Esophagus squamous epithelium (tissue), 5 donors: Measurements from ENCODE around the gene VPS4B. TPM values are rescaled to one million over a fixed set of nuclear protein-coding genes. Genes with fewer than 3 reads are reported as not detected.
A peak's percentile ranks its signal among the peaks of the same experiment; 100 is the strongest.

ENCODE experiments used
- DNase-seq: peaks from one replicate; lab custom pipeline; 2025; lab: John Stamatoyannopoulos, UW
- H3K27ac ChIP-seq, 4 donors: fragments of 200-600 bp; sonication (generic); one replicate each; pipeline ENCODE4 v1.5.1; 2016 to 2019; ENCODE audit warnings: mild to moderate bottlenecking in 1 of 4
- H3K27me3 ChIP-seq, 4 donors: fragments of 200-600 bp; sonication (generic); 1 replicate in 3 of 4; 2 replicates in 1 of 4; pipeline versions ENCODE4 v1.5.1 to v1.6.0; 2017 to 2021; ENCODE audit warnings: antibody characterized with exemption in 1 of 4
- H3K36me3 ChIP-seq, 3 donors: fragments of 200-600 bp; sonication (generic); one replicate each; pipeline ENCODE4 v1.5.1; 2016 to 2019
- H3K4me1 ChIP-seq, 3 donors: fragments of 200-600 bp; sonication (generic); one replicate each; pipeline ENCODE4 v1.5.1; 2017 to 2019
- H3K4me3 ChIP-seq, 4 donors: fragments of 200-600 bp; sonication (generic); 1 replicate in 3 of 4; 2 replicates in 1 of 4; pipeline ENCODE4 v1.5.1; 2016 to 2019; ENCODE audit warnings: mild to moderate bottlenecking in 2 of 4, moderate library complexity in 1 of 4
- H3K9me3 ChIP-seq, 3 donors: fragments of 200-600 bp; sonication (generic); one replicate each; pipeline ENCODE4 v1.5.1; 2016 to 2019
- CTCF ChIP-seq, 6 experiments: fragments of 450-650 bp in 4 of 6; fragments of 200-600 bp in 2 of 6; sonication (generic) in 2 of 6; IDR thresholded peaks; one replicate each; pipeline ENCODE4 v1.5.1; 2016 to 2019; ENCODE audit warnings: antibody characterized with exemption in 6 of 6, mild to moderate bottlenecking in 4 of 6, moderate library complexity in 4 of 6
- POLR2A ChIP-seq, 4 donors: fragments of 450-650 bp; IDR thresholded peaks; one replicate each; pipeline ENCODE4 v1.6.1; 2017; ENCODE audit warnings: antibody characterized with exemption in 4 of 4, mild to moderate bottlenecking in 4 of 4, moderate library complexity in 3 of 4
- WGBS, 2 donors: methylation state at CpG; one replicate each; pipeline ENCODE4 v1.1.5; 2018; 5-methylcytosine and 5-hydroxymethylcytosine counted together
- intact Hi-C: fragments of 100-400 bp; cut with DNase I; formaldehyde crosslinking; loops from one replicate; pipeline ENCODE4 v1.15.0; 2022
- total RNA-seq, 4 donors: library from RNA; depleted of rRNA; stranded (reverse); fragments of >200 nt; gene quantifications; one replicate each; pipeline ENCODE4 v1.1.0, GENCODE V29; 2016
- donor health status: DM: yes; HTN: yes; CAD: no.

The VPS4B gene
- total RNA-seq, 4 donors from 2014 or later, result 68.5 to 92.1 (median 76.5) TPM

- WGBS, 2 donors, result 60 to 61% methylated on average over 2 of the region's 2 CpGs
- no peak overlapping the region for H3K4me3 ChIP-seq
- H3K4me1 ChIP-seq, result peaks cover 0 to 32% (median 0%) of the 10 kb centered on the region in 3 donors
- TF ChIP-seq POLR2A (IDR thresholded peaks at IDR 0.05) (no peak), CTCF (IDR thresholded peaks at IDR 0.05) (no peak)
- no peak for DNase-seq
- no peak overlapping the region for H3K27ac ChIP-seq
- intact Hi-C loops, result loop anchor here (5.0 to 10.0 kb wide), 2 partner anchors 71 to 413 kb away; partner anchors contain the start of gene KDSR
- no peaks in the 10 kb centered on the region for H3K27me3 ChIP-seq
- no peaks in the 10 kb centered on the region for H3K9me3 ChIP-seq
- no peaks in the 10 kb centered on the region for H3K36me3 ChIP-seq
Measured at GRCh38 chr18:63438181-63438580, 15.9 kb upstream of the VPS4B start.

- peak overlapping the region in 2 of 4 donors; percentile 33 to 39 for H3K27ac ChIP-seq
- no peaks in the 10 kb centered on the region for H3K27me3 ChIP-seq
- H3K9me3 ChIP-seq, result no peaks in the 10 kb centered on the region
- H3K4me1 ChIP-seq, result peaks cover 0 to 12% (median 0%) of the 10 kb centered on the region in 3 donors
- TF ChIP-seq POLR2A (IDR thresholded peaks at IDR 0.05), result no peak
- TF ChIP-seq CTCF (IDR thresholded peaks at IDR 0.05), result no peak
- DNase-seq, result no peak
- H3K4me3 ChIP-seq, result no peak overlapping the region
- intact Hi-C loops, result loop anchor here (10.0 kb wide), 1 partner anchor 409 kb away; no protein-coding TSS in a partner anchor
- WGBS, 2 donors, result 30 to 37% methylated on average over 4 of the region's 4 CpGs
- no peaks in the 10 kb centered on the region for H3K36me3 ChIP-seq
Measured at GRCh38 chr18:63433334-63433866, 11.1 kb upstream of the VPS4B start.

GRCh38 chr18:63431180-63431579 lies 8.9 kb upstream of the VPS4B start:
- WGBS, 2 donors, result 69 to 80% methylated on average over 1 of the region's 1 CpG
- Histone ChIP-seq H3K4me1 (peaks cover 0 to 30% (median 11%) of the 10 kb centered on the region in 3 donors), H3K27ac (no peak overlapping the region), H3K4me3 (no peak overlapping the region), H3K36me3 (no peaks in the 10 kb centered on the region), H3K9me3 (no peaks in the 10 kb centered on the region), H3K27me3 (no peaks in the 10 kb centered on the region)
- intact Hi-C loops, result loop anchor here (10.0 kb wide), 1 partner anchor 406 kb away; no protein-coding TSS in a partner anchor
- DNase-seq, result no peak
- TF ChIP-seq CTCF (IDR thresholded peaks at IDR 0.05) (no peak), POLR2A (IDR thresholded peaks at IDR 0.05) (no peak)

- intact Hi-C loops, result loop anchor here (10.0 kb wide), 1 partner anchor 406 kb away; no protein-coding TSS in a partner anchor
- no peak overlapping the region for H3K27ac ChIP-seq
- no peaks in the 10 kb centered on the region for H3K9me3 ChIP-seq
- 65 to 77% methylated on average over 2 of the region's 2 CpGs for WGBS, 2 donors
- DNase-seq, result no peak
- no peak overlapping the region for H3K4me3 ChIP-seq
- H3K4me1 ChIP-seq, result peaks cover 0 to 34% (median 11%) of the 10 kb centered on the region in 3 donors
- H3K36me3 ChIP-seq, result no peaks in the 10 kb centered on the region
- TF ChIP-seq POLR2A (IDR thresholded peaks at IDR 0.05) (no peak), CTCF (IDR thresholded peaks at IDR 0.05) (no peak)
- H3K27me3 ChIP-seq, result no peaks in the 10 kb centered on the region
Measured at GRCh38 chr18:63430526-63430925, 8.2 kb upstream of the VPS4B start.

GRCh38 chr18:63427558-63427957 lies 5.3 kb upstream of the VPS4B start:
- DNase-seq, result no peak
- no peak overlapping the region for H3K4me3 ChIP-seq
- H3K4me1 ChIP-seq, result peaks cover 7 to 39% (median 11%) of the 10 kb centered on the region in 3 donors
- H3K27me3 ChIP-seq, result no peaks in the 10 kb centered on the region
- intact Hi-C loops, result no loop called here
- no peaks in the 10 kb centered on the region for H3K36me3 ChIP-seq
- peak overlapping the region; percentile 79 to 90 (median 84) for H3K27ac ChIP-seq
- no peak for TF ChIP-seq POLR2A (IDR thresholded peaks at IDR 0.05)
- TF ChIP-seq CTCF (IDR thresholded peaks at IDR 0.05), result no peak
- 40 to 46% methylated on average over 4 of the region's 4 CpGs for WGBS, 2 donors
- H3K9me3 ChIP-seq, result no peaks in the 10 kb centered on the region
